ENCODE data around the gene C3orf52. TPM values are rescaled to one million over a fixed set of nuclear protein-coding genes. Genes with fewer than 3 reads are reported as not detected.
A peak's percentile ranks its signal among the peaks of the same experiment; 100 is the strongest.

Gene C3orf52
- total and polyA plus RNA-seq, 8 donors, result 4.9 to 30.5 (median 7.7) TPM

DNA sequence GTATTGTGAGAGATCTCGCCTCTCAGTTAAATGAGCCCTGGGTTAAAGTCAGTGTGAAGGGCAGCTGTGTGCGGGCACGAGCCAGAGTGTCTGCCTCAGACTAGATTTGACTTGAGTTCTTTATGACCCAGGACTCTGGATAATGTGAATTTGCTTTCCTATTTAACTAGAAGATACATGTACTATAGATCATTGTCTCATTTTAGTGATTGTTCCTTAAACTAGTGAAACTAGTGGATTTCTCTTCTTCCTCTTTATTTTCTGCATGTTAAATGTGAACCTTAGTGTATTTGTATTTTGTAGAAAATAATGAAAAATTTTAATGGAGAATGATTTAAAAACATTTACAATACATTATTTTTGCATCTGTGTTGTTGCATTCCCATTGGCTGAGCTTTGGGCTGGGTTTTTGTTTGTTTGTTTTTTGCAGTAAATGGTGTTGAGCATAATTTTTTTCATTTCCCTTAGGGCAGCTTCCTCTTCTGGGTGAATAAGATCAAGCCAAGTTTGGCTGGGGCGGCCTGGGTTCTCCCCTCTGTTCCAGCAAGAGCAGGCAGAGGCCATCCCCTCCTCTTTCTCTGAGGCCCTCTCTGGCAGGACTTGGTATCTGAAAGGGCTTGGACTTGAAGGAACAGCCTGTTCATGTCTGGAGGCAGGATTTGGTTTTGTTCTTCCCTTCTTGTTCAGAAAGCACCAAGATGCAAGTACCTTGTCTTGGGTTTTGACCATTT, 31.8 kb downstream of the C3orf52 start:
- DNase-seq (no peak), ATAC-seq (no peak)
- H3K36me3 ChIP-seq, result peaks cover 0 to 4% of the 10 kb centered on the region in 2 donors
- no peaks in the 10 kb centered on the region for H3K9me3 ChIP-seq
- no peaks in the 10 kb centered on the region for H3K27me3 ChIP-seq
- intact Hi-C loops (cut with DNase I), result no loop called here
- H3K4me3 ChIP-seq, result no peak overlapping the region
- H3K27ac ChIP-seq, result peak overlapping the region in 1 of 2 donors; percentile 26
- peaks cover 0 to 5% of the 10 kb centered on the region in 2 donors for H3K4me1 ChIP-seq
- no peak for TF ChIP-seq CTCF (IDR thresholded peaks at IDR 0.05)

GRCh38 chr3:112119962-112120836, 34.0 kb downstream of the C3orf52 start:
- no peak for TF ChIP-seq CTCF (IDR thresholded peaks at IDR 0.05)

GRCh38 chr3:112121577-112122547, 35.7 kb downstream of the C3orf52 start:
- Histone ChIP-seq H3K4me1 (peaks cover 0 to 10% of the 10 kb centered on the region in 2 donors), H3K9me3 (no peaks in the 10 kb centered on the region), H3K4me3 (no peak overlapping the region), H3K36me3 (peaks cover 0 to 12% of the 10 kb centered on the region in 2 donors), H3K27me3 (no peaks in the 10 kb centered on the region), H3K27ac (no peak overlapping the region)
- ATAC-seq (no peak), DNase-seq (no peak)
- TF ChIP-seq CTCF (IDR thresholded peaks at IDR 0.05), result no peak
- intact Hi-C loops (cut with DNase I), result no loop called here

More at GRCh38 chr3:112119962-112120836, 34.0 kb downstream of the C3orf52 start:
- Histone ChIP-seq H3K36me3 (peaks cover 0 to 12% of the 10 kb centered on the region in 2 donors), H3K4me1 (peaks cover 0 to 5% of the 10 kb centered on the region in 2 donors), H3K27me3 (no peaks in the 10 kb centered on the region), H3K4me3 (no peak overlapping the region), H3K9me3 (no peaks in the 10 kb centered on the region), H3K27ac (no peak overlapping the region)
- DNase-seq (no peak), ATAC-seq (peak; percentile 74)
- intact Hi-C loops (cut with DNase I), result no loop called here

GRCh38 chr3:112122870-112123269, 36.7 kb downstream of the C3orf52 start:
- H3K4me1 ChIP-seq, result peaks cover 0 to 10% of the 10 kb centered on the region in 2 donors
- H3K27me3 ChIP-seq, result no peaks in the 10 kb centered on the region
- H3K27ac ChIP-seq, result no peak overlapping the region
- intact Hi-C loops (cut with DNase I), result no loop called here
- no peaks in the 10 kb centered on the region for H3K9me3 ChIP-seq
- ATAC-seq (no peak), DNase-seq (no peak)
- H3K36me3 ChIP-seq, result peaks cover 0 to 12% of the 10 kb centered on the region in 2 donors
- no peak overlapping the region for H3K4me3 ChIP-seq
- no peak for TF ChIP-seq CTCF (IDR thresholded peaks at IDR 0.05)

Measured in left lung (tissue), 10 donors.